ENCODE data around the gene ADGRE2. TPM values are rescaled to one million over a fixed set of nuclear protein-coding genes. Genes with fewer than 3 reads are reported as not detected.
"Not testable (repeated sequence)": the region's sequence is repeated elsewhere in the genome, so short reads cannot be mapped to it uniquely, and the experiment has no call there.

Gene ADGRE2
- 1 to 10 TPM; 4.4 to 4.6 TPM for total RNA-seq

DNA sequence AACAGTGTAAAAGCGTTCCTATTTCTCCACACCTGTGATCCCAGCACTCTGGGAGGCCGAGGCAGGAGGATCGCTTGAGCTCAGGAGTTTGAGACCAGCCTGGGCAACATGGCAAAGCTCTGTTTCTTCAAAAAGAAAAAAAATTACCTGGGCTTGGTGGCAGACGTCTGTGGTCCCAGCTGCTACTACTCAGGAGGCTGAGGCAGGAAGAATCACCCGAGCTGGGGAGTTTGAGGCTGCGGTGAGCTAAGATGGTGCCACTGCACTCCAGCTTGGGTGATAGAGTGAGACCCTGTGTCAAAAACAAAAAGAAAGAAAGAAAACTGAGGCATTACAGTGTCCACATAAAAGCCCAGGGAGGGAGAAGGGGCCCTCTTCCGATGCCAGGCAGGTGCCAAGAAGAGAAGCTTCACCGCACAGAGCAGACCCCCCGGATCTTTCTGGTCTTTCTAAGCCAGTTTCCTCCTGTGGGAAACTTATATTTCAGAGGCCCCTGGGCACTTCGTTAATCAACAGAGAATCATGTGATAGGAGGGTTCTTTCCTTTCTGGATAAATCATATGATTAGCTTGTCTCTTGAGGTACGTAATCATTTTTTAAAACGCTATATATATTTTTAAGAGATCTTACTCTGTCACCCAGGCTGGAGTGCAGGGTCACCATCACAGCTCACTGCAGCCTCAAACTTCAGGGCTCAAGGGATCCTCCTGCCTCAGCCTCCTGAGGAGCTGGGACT, at the start of gene ADGRE2:
ADGRE2 (minus strand) TSS at position 451 of the 736 bp plus-strand sequence. CDS start 1,804 bp downstream, outside the sequence.
- not testable (repeated sequence) for H3K9me3 Mint-ChIP-seq; ATAC-seq; DNase-seq (ENCODE audit: low spot score); H3K36me3 Mint-ChIP-seq
- peaks cover 7 to 16% of the 10 kb centered on the region in 2 donors for H3K4me1 Mint-ChIP-seq (ENCODE audit: low read depth in 2 of 2)
- peaks cover 16 to 21% of the 10 kb centered on the region in 2 donors for H3K27me3 Mint-ChIP-seq
- H3K27ac Mint-ChIP-seq = peak within 1 kb of the TSS in 1 of 2 donors; percentile 56
- peak within 1 kb of the TSS; percentile 19 for H3K4me3 Mint-ChIP-seq

DNA sequence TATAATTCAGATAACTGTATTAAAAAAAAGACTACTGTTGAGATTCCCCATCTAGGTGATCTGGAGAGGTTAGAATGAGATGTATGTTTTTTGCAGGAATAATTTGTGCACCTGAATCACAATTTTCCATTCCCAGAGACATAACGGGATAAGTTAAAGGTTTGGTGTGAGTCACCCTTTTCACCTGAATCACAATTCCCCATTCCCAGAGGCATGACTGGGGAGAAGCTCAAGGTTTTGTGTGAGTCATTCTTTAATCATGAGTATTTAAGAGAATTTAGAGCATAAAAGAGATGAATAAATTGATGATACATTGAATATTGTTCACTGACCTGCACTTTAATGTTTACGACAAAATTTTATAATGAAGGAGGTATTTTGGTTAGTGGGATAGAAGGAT, 47.6 kb upstream of the ADGRE2 start:
- no peak overlapping the region for H3K4me3 Mint-ChIP-seq
- H3K9me3 Mint-ChIP-seq = no peaks in the 10 kb centered on the region
- H3K27me3 Mint-ChIP-seq = peaks cover 30 to 58% of the 10 kb centered on the region in 2 donors
- no peaks in the 10 kb centered on the region for H3K4me1 Mint-ChIP-seq (ENCODE audit: low read depth in 2 of 2)
- H3K36me3 Mint-ChIP-seq = no peaks in the 10 kb centered on the region
- no peak overlapping the region for H3K27ac Mint-ChIP-seq
- ATAC-seq (no peak), DNase-seq (ENCODE audit: low spot score) (no peak)

DNA sequence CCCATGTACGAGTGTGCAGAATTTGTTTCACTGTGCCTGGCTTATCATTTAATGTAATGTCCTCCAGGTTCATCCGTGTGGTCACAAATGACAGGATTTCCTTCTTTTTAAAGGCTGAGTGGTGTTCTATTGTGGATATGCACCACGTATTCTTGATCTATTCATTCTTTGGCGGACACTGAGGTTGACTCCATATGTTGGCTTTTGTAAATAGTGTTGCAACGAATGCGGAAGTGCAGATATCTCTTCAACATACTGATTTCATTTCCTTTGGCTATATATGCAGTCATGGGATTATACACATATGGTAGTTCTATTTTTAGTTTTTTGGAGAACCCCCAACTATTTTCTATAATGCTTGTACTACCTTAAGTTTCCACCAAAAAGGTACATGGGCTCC, 43.6 kb upstream of the ADGRE2 start:
- Mint-ChIP-seq H3K27ac (no peak overlapping the region), H3K4me1 (ENCODE audit: low read depth in 2 of 2) (no peaks in the 10 kb centered on the region), H3K9me3 (no peaks in the 10 kb centered on the region), H3K4me3 (no peak overlapping the region), H3K27me3 (peaks cover 21 to 39% of the 10 kb centered on the region in 2 donors), H3K36me3 (no peaks in the 10 kb centered on the region)
- no peak for DNase-seq (ENCODE audit: low spot score)
- ATAC-seq = no peak

DNA sequence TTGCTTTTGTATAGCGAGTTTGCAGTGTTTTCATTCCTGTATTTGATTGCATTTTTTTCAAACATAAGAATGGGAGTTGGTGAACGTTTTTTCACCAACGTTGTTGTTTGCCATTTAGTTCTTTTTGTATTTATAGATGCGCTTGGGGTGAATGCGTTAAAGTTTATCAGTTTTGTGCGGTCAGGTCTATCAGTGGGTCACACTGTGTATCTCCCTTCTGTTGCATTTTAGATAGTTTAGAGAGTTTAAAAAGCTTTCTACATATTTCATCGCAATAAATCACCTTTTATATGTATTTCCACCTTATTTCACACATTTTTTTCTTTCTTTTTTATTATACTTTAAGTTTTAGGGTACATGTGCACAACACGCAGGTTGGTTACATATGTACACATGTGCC, 40.2 kb upstream of the ADGRE2 start:
- Mint-ChIP-seq H3K4me1 (ENCODE audit: low read depth in 2 of 2) (no peaks in the 10 kb centered on the region), H3K27me3 (peaks cover 7 to 12% of the 10 kb centered on the region in 2 donors), H3K9me3 (no peaks in the 10 kb centered on the region), H3K36me3 (no peaks in the 10 kb centered on the region), H3K4me3 (no peak overlapping the region), H3K27ac (no peak overlapping the region)
- ATAC-seq (no peak), DNase-seq (ENCODE audit: low spot score) (no peak)

DNA sequence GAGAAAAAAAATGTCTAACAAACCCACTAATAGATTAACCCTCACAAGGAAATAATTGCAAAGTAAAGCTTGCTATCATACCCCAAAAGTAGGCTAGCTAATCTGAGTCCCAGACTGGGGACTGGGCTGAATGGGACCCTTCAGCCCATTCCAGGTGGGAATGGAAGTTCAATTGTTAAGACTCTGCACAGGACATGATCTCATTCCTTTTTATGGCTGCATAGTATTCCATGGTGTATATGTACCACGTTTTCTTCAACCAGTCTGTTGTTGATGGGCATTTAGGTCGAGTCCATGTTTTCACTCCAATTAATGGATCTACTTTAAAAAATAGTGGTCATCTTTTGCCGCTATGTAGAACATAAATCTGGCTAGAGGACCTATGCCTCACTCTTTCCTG, 38.7 kb upstream of the ADGRE2 start:
- Mint-ChIP-seq H3K27me3 (peaks cover 7% of the 10 kb centered on the region in 2 donors), H3K4me1 (ENCODE audit: low read depth in 2 of 2) (no peaks in the 10 kb centered on the region), H3K4me3 (no peak overlapping the region), H3K36me3 (no peaks in the 10 kb centered on the region), H3K27ac (no peak overlapping the region), H3K9me3 (no peaks in the 10 kb centered on the region)
- ATAC-seq = no peak
- DNase-seq (ENCODE audit: low spot score) = no peak

GRCh38 chr19:14814982-14815652, 36.8 kb upstream of the ADGRE2 start:
- DNase-seq (ENCODE audit: low spot score) (no peak), ATAC-seq (no peak)
- no peaks in the 10 kb centered on the region for H3K4me1 Mint-ChIP-seq (ENCODE audit: low read depth in 2 of 2)
- H3K27me3 Mint-ChIP-seq = peaks cover 0 to 5% of the 10 kb centered on the region in 2 donors
- no peak overlapping the region for H3K4me3 Mint-ChIP-seq
- H3K9me3 Mint-ChIP-seq = no peaks in the 10 kb centered on the region
- H3K27ac Mint-ChIP-seq = no peak overlapping the region
- H3K36me3 Mint-ChIP-seq = no peaks in the 10 kb centered on the region

DNA sequence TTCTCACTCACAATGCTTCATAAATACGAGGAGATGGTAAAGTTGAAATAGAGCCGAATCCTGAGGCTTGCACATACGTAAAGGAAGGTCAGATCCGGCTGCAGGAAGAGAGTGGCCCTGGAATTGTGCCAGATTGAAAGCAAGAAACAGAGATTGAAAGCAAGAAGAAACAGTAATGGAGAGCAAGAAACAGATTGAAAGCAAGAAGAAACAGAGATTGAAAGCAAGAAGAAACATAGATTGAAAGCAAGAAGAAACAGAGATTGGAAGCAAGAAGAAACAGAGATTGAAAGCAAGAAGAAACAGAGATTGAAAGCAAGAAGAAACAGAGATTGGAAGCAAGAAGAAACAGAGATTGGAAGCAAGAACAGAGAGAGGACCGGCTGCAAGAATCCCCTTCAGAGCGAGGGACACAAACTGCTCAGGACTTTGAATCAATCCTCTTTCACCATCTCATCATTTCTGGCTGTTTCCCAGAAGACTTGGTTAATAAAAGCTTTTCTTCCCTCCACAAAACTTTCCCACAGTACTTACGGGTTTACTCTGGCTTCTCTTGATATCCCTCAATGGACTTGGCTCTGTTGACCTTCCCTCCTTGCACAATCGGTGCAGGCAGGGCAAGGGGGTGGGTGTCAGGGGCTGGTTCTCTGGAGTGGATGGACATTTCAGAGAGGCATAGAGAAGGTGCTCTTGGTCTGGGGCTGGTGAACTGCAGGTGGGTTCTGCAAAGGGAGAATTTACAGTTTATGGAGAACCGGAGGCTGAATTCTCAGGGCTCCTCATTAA, 31.1 kb upstream of the ADGRE2 start:
- Mint-ChIP-seq H3K36me3 (no peaks in the 10 kb centered on the region), H3K27me3 (peaks cover 9 to 16% of the 10 kb centered on the region in 2 donors)

GRCh38 chr19:14804765-14805164, 26.4 kb upstream of the ADGRE2 start:
- H3K27ac Mint-ChIP-seq = no peak overlapping the region
- H3K4me1 Mint-ChIP-seq (ENCODE audit: low read depth in 2 of 2) = peaks cover 4 to 6% of the 10 kb centered on the region in 2 donors
- no peak for DNase-seq (ENCODE audit: low spot score)
- no peaks in the 10 kb centered on the region for H3K9me3 Mint-ChIP-seq
- no peak for ATAC-seq
- peaks cover 16 to 32% of the 10 kb centered on the region in 2 donors for H3K27me3 Mint-ChIP-seq
- no peak overlapping the region for H3K4me3 Mint-ChIP-seq
- no peaks in the 10 kb centered on the region for H3K36me3 Mint-ChIP-seq

More for the DNA sequence above, 31.1 kb upstream of the ADGRE2 start:
- DNase-seq (ENCODE audit: low spot score) (no peak), ATAC-seq (no peak)
- no peak overlapping the region for H3K4me3 Mint-ChIP-seq
- no peak overlapping the region for H3K27ac Mint-ChIP-seq
- H3K4me1 Mint-ChIP-seq (ENCODE audit: low read depth in 2 of 2) = peaks cover 4 to 6% of the 10 kb centered on the region in 2 donors
- H3K9me3 Mint-ChIP-seq = no peaks in the 10 kb centered on the region

- no peak overlapping the region for H3K4me3 Mint-ChIP-seq
- no peak for DNase-seq (ENCODE audit: low spot score)
- H3K4me1 Mint-ChIP-seq (ENCODE audit: low read depth in 2 of 2) = peaks cover 5 to 6% of the 10 kb centered on the region in 2 donors
- H3K36me3 Mint-ChIP-seq = no peaks in the 10 kb centered on the region
- no peak overlapping the region for H3K27ac Mint-ChIP-seq
- no peak for ATAC-seq
- H3K27me3 Mint-ChIP-seq = peaks cover 23 to 37% of the 10 kb centered on the region in 2 donors
- no peaks in the 10 kb centered on the region for H3K9me3 Mint-ChIP-seq
Measured at GRCh38 chr19:14798760-14799159, 20.4 kb upstream of the ADGRE2 start.

GRCh38 chr19:14796021-14796420, 17.7 kb upstream of the ADGRE2 start:
- H3K4me1 Mint-ChIP-seq (ENCODE audit: low read depth in 2 of 2) = peaks cover 5 to 6% of the 10 kb centered on the region in 2 donors

GRCh38 chr19:14795078-14795721, 16.8 kb upstream of the ADGRE2 start:
- DNase-seq (ENCODE audit: low spot score) (no peak), ATAC-seq (peak in 1 of 2 donors; percentile 56)
- H3K4me3 Mint-ChIP-seq = no peak overlapping the region
- peaks cover 15 to 22% of the 10 kb centered on the region in 2 donors for H3K27me3 Mint-ChIP-seq
- H3K36me3 Mint-ChIP-seq = no peaks in the 10 kb centered on the region
- peaks cover 5 to 6% of the 10 kb centered on the region in 2 donors for H3K4me1 Mint-ChIP-seq (ENCODE audit: low read depth in 2 of 2)
- no peak overlapping the region for H3K27ac Mint-ChIP-seq
- no peaks in the 10 kb centered on the region for H3K9me3 Mint-ChIP-seq

More at GRCh38 chr19:14796021-14796420, 17.7 kb upstream of the ADGRE2 start:
- no peaks in the 10 kb centered on the region for H3K9me3 Mint-ChIP-seq
- H3K36me3 Mint-ChIP-seq = no peaks in the 10 kb centered on the region
- H3K27me3 Mint-ChIP-seq = peaks cover 16 to 24% of the 10 kb centered on the region in 2 donors
- DNase-seq (ENCODE audit: low spot score) (no peak), ATAC-seq (no peak)
- H3K27ac Mint-ChIP-seq = no peak overlapping the region
- H3K4me3 Mint-ChIP-seq = no peak overlapping the region

DNA sequence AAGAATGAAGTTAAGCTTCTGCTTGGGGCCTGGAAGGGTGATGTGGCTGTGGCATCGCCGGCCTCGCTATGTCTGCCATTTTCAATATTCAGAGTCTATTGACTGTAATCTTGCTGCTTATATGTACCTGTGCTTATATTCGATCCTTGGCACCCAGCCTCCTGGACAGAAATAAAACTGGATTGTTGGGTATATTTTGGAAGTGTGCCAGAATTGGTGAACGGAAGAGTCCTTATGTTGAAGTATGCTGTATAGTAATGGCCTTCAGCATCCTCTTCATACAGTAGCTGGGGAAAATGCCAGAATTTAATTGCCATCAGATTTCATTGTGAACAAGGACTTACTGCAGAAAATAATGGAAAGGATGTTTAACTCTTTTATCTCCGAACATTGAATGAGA, 13.9 kb upstream of the ADGRE2 start:
- DNase-seq (ENCODE audit: low spot score); H3K27ac Mint-ChIP-seq; ATAC-seq; H3K4me3 Mint-ChIP-seq; H3K9me3 Mint-ChIP-seq; H3K36me3 Mint-ChIP-seq: not testable (repeated sequence)
- H3K27me3 Mint-ChIP-seq = peaks cover 4 to 11% of the 10 kb centered on the region in 2 donors
- peaks cover 5 to 11% of the 10 kb centered on the region in 2 donors for H3K4me1 Mint-ChIP-seq (ENCODE audit: low read depth in 2 of 2)

DNA sequence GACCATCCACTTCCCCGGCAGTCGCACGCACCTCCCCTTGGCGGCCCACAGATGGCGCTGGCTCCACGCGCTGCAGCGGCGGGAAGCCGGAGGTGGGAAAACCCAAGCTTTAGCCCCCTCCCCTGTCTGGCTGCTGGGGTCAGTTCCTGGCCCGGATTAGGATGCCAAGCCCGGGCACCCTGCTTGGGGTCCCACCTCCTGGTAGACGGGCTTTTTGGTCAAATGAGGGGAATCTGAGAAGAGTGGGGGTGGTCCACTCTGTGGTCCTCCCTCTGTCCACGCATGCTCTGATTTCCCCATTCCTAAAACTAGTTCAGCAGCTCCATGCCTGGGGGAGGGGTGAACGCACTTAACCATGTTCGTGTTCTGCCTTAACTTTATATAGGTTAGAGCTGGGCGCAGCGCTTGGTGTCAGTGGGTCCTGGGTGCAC, 8.1 kb upstream of the ADGRE2 start:
- Mint-ChIP-seq H3K36me3 (no peaks in the 10 kb centered on the region), H3K4me3 (peak overlapping the region; percentile 42), H3K9me3 (peaks cover 3% of the 10 kb centered on the region), H3K27ac (peak overlapping the region; percentile 91 to 93), H3K4me1 (ENCODE audit: low read depth in 2 of 2) (peaks cover 17 to 30% of the 10 kb centered on the region in 2 donors), H3K27me3 (no peaks in the 10 kb centered on the region)
- DNase-seq (ENCODE audit: low spot score) (peak; percentile 70), ATAC-seq (no peak)
